Subcutaneous abdominal adipose tissue (tissue), 5 donors: ENCODE measurements around the gene GPR142.

Experiments used
- H3K27ac ChIP-seq: one replicate; pipeline ENCODE4 v1.7.0; 2013; ENCODE audit warnings: low read depth, mild to moderate bottlenecking, inconsistent platforms, low read length, moderate library complexity
- H3K27me3 ChIP-seq, 5 donors: one replicate each; pipeline ENCODE4 v1.7.0; 2013; ENCODE audit warnings: low read length in 5 of 5, inconsistent platforms in 1 of 5; ENCODE audit not compliant: control insufficient read depth in 5 of 5, insufficient read depth in 4 of 5
- H3K36me3 ChIP-seq, 5 donors: one replicate each; pipeline ENCODE4 v1.7.0; 2013; ENCODE audit warnings: low read length in 5 of 5; ENCODE audit not compliant: control insufficient read depth in 5 of 5, insufficient read depth in 5 of 5
- H3K4me1 ChIP-seq, 5 donors: one replicate each; pipeline ENCODE4 v1.7.0; 2013; ENCODE audit warnings: low read length in 5 of 5, mild to moderate bottlenecking in 3 of 5, moderate library complexity in 1 of 5; ENCODE audit not compliant: control insufficient read depth in 5 of 5, insufficient read depth in 5 of 5
- H3K4me3 ChIP-seq, 5 donors: one replicate each; pipeline ENCODE4 v1.7.0; 2013; ENCODE audit warnings: low read length in 5 of 5, low read depth in 1 of 5
- H3K9ac ChIP-seq, 5 donors: one replicate each; pipeline ENCODE4 v1.7.0; 2013; ENCODE audit warnings: low read length in 5 of 5, mild to moderate bottlenecking in 4 of 5, moderate library complexity in 3 of 5
- H3K9me3 ChIP-seq, 5 donors: one replicate each; pipeline ENCODE4 v1.7.0; 2013; ENCODE audit warnings: low read length in 5 of 5; ENCODE audit not compliant: control insufficient read depth in 5 of 5
- donor health status: healthy.
- donor health status: healthy.
- donor health status: healthy.
- donor health status: healthy.
- donor health status: healthy.

GPR142 gene

GRCh38 chr17:74415608-74416396 lies 48.5 kb downstream of the GPR142 start:
- H3K36me3 ChIP-seq = no peaks in the 10 kb centered on the region
- no peak overlapping the region for H3K9ac ChIP-seq
- no peaks in the 10 kb centered on the region for H3K4me1 ChIP-seq
- H3K27ac ChIP-seq = no peak overlapping the region
- H3K27me3 ChIP-seq = peaks cover 0 to 2% (median 0%) of the 10 kb centered on the region in 5 donors
- no peak overlapping the region for H3K4me3 ChIP-seq
- no peaks in the 10 kb centered on the region for H3K9me3 ChIP-seq

DNA sequence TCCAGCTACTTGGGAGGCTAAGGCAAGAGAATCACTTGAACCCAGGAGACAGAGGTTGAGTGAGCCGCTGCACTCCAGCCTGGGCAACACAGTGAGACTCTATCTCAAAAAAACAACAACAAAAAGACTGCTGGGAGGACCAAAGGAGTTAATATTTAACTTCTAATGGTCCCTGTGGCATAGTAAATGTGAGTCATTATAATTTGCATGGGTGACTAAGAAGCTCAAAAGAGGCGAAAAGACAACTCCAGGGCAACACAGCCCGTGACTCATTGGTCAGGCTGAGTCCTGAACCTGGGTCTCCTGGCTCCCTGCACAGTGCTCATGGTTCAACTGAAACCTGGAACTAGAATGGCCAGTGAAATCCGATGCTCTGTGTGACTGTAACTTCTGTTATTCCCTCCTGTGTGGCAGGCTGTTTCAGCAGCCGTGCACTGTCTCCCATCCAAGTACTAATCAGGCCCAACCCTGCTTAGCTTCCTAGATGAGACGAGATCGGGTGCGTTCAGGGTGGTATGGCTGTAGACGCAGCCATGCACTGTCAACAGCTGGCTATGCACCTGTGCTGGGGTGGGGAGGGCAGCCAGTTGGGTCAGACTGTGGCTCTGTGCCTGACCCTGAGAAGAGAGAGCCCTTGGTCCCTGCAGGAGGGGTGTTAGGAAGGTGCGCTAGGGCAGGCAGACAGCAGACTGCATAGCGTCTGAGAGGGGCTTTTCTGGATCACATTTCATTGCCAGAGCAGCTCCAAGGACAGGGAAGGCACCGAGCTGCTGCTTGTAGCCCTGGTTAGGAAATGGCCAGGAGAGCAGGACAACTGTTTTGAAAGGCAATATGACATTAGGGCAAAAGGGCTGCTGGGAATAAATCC lies 50.1 kb downstream of the GPR142 start:
- H3K4me1 ChIP-seq = no peaks in the 10 kb centered on the region
- no peaks in the 10 kb centered on the region for H3K9me3 ChIP-seq
- H3K4me3 ChIP-seq = no peak overlapping the region
- no peak overlapping the region for H3K9ac ChIP-seq
- no peak overlapping the region for H3K27ac ChIP-seq
- no peaks in the 10 kb centered on the region for H3K36me3 ChIP-seq
- H3K27me3 ChIP-seq = peaks cover 0 to 3% (median 0%) of the 10 kb centered on the region in 5 donors

GRCh38 chr17:74419928-74420411 lies 52.7 kb downstream of the GPR142 start:
- Histone ChIP-seq H3K9me3 (no peaks in the 10 kb centered on the region), H3K4me1 (no peaks in the 10 kb centered on the region), H3K36me3 (no peaks in the 10 kb centered on the region), H3K9ac (no peak overlapping the region), H3K27me3 (peaks cover 0 to 8% (median 0%) of the 10 kb centered on the region in 5 donors), H3K27ac (no peak overlapping the region), H3K4me3 (no peak overlapping the region)
